ENCODE results near the gene NINL. TPM values are rescaled to one million over a fixed set of nuclear protein-coding genes. Genes with fewer than 3 reads are reported as not detected.

NINL gene
- total and polyA plus RNA-seq, 2 of the 8 experiments (the other 6 are each of a cell fraction or from before 2014, with no cell fraction given) = 15.3 to 30.0 TPM

DNA sequence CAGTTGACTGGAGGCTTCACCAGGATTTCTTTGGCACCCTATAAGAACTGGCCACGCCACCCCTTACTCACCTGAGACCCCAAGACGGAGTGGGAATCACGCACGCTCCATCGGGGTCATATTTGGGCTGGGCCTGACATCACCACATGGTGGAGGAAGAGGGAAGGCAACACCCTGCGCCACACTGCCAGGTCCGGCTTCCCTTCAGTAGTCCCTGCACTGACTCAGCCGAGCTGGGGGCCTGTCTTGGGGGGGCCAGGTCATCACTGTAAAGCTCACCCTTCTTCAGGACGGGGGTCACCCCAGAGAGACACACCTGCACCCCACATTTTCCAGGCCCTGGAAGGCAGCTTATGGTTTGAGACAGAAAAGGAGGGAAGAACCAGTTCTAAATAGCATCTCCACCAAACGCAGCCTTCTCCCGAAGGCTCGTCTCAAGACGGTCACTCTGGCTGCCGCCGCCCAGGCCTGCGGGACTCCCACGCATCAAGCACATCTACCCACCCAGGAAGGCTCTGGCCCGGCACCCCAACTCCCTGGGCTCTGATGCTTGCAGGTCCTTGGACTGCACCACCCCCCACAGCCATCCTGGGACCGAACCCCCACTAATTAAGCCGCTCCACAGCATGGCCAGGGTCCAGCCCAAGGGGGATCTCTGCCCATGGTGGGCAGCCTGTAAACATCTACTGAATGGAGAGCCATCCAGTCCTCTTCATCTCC is 126.1 kb downstream of the NINL start:
- Histone ChIP-seq H3K79me2 (ENCODE audit: control insufficient read depth in 1 of 2, insufficient read depth in 2 of 2, low read length in 2 of 2) (no peaks in the 10 kb centered on the region), H3K23me2 (ENCODE audit: low read depth, low read length) (no peaks in the 10 kb centered on the region), H4K5ac (ENCODE audit: insufficient read length, low read depth, low read length) (no peak overlapping the region), H2BK20ac (ENCODE audit: low read length) (no peak overlapping the region), H3K9ac (replicated peaks in 1 of 4; ENCODE audit: extremely low read depth in 1 of 4, low read depth in 3 of 4, low read length in 3 of 4) (no peak overlapping the region), H3K4me1 (replicated peaks in 1 of 4; ENCODE audit: control insufficient read depth in 3 of 4, insufficient read depth in 4 of 4, low read length in 3 of 4) (no peaks in the 10 kb centered on the region; a peak in 1 of 7 replicates), H3K27ac (ENCODE audit: low read depth, low read length) (no peak overlapping the region), H3K9me3 (ENCODE audit: insufficient read depth in 2 of 2, low read depth in 1 of 2, low read length in 1 of 2) (no peaks in the 10 kb centered on the region), H3K27me3 (replicated peaks in 1 of 4; ENCODE audit: control insufficient read depth in 3 of 4, extremely low read depth in 1 of 4, insufficient read depth in 3 of 4, low read length in 3 of 4) (no peaks in the 10 kb centered on the region), H4K8ac (ENCODE audit: extremely low read depth, insufficient read depth, low read length) (no peak overlapping the region), H2BK12ac (ENCODE audit: low read depth, low read length) (no peak overlapping the region), H3K4me2 (ENCODE audit: insufficient read depth in 1 of 2, low read depth in 2 of 2, low read length in 2 of 2) (no peak overlapping the region), H3K36me3 (ENCODE audit: control insufficient read depth in 2 of 4, insufficient read depth in 4 of 4, low read length in 3 of 4) (peaks cover 4 to 16% (median 10%) of the 10 kb centered on the region in 4 experiments; a peak in 5 of 8 replicates), H4K20me1 (replicated peaks in 1 of 2; ENCODE audit: control insufficient read depth in 1 of 2, insufficient read depth in 2 of 2, low read length in 2 of 2) (peaks cover 0 to 3% of the 10 kb centered on the region in 2 experiments), H2AFZ (ENCODE audit: low read length) (no peak overlapping the region), H3K56ac (replicated peaks; ENCODE audit: insufficient read length, low read depth, low read length) (no peak overlapping the region), H4K91ac (replicated peaks; ENCODE audit: insufficient read length, low read length) (no peak overlapping the region), H2AK5ac (ENCODE audit: low read depth, low read length) (no peak overlapping the region), H3K14ac (ENCODE audit: insufficient read length) (no peak overlapping the region), H3K4me3 (ENCODE audit: extremely low read depth in 1 of 4, insufficient read depth in 2 of 4, low read depth in 3 of 4, low read length in 4 of 4) (no peak overlapping the region), H3K23ac (ENCODE audit: insufficient read length) (no peak overlapping the region), H3K79me1 (ENCODE audit: low read depth, low read length) (no peaks in the 10 kb centered on the region), H3K18ac (ENCODE audit: extremely low read depth, low read length) (no peak overlapping the region), H3K4ac (replicated peaks; ENCODE audit: insufficient read length, low read depth, low read length) (no peak overlapping the region), H2BK15ac (ENCODE audit: low read length) (no peak overlapping the region), H2BK5ac (ENCODE audit: low read depth, low read length) (no peak overlapping the region), H2BK120ac (replicated peaks; ENCODE audit: low read depth, low read length) (no peak overlapping the region)
- DNase-seq (ENCODE audit: low read depth in 1 of 2, low spot score in 2 of 2) (no peak), FAIRE-seq (no peak)
- ChIA-PET POLR2A (ENCODE audit: partially characterized antibody) (interaction anchor here (1.2 to 1.7 kb wide), 3 partner anchors 51 to 215 kb away, joined by 3 to 5 read pairs (median 3); partner anchors contain the start of gene GINS1), CTCF (ENCODE audit: partially characterized antibody) (interaction anchor here (1.1 to 4.4 kb wide), 4 partner anchors 11 to 32 kb away, joined by 3 to 17 read pairs (median 3); no protein-coding TSS in a partner anchor)
- 87% methylated on average over 20 of the region's 20 CpGs; no CpG with 5 or more reads in 1 of the 2 experiments for WGBS, 2 experiments (ENCODE audit: extremely low coverage in 1 of 2, insufficient coverage in 1 of 2, insufficient read length in 1 of 2, insufficient replicate concordance in 2 of 2, low coverage in 1 of 2, low lambda C conversion rate in 2 of 2, missing lambda C conversion rate in 1 of 2)
- no peak for TF ChIP-seq CBX8 (IDR thresholded peaks at IDR 0.05; ENCODE audit: borderline replicate concordance, low read depth, low read length)
- no peak for TF ChIP-seq RBBP5 (IDR thresholded peaks at IDR 0.05; ENCODE audit: borderline replicate concordance, low read depth, low read length)
- no peak for TF ChIP-seq SAP30 (IDR thresholded peaks at IDR 0.05; ENCODE audit: insufficient read depth, insufficient replicate concordance, low read length)
- TF ChIP-seq, protein P1, sequence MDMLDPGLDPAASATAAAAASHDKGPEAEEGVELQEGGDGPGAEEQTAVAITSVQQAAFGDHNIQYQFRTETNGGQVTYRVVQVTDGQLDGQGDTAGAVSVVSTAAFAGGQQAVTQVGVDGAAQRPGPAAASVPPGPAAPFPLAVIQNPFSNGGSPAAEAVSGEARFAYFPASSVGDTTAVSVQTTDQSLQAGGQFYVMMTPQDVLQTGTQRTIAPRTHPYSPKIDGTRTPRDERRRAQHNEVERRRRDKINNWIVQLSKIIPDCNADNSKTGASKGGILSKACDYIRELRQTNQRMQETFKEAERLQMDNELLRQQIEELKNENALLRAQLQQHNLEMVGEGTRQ (IDR thresholded peaks at IDR 0.05; ENCODE audit: low read length) = no peak
- TF ChIP-seq KDM4A (IDR thresholded peaks at IDR 0.05; ENCODE audit: low read depth, low read length, severe bottlenecking) = no peak
- no peak for TF ChIP-seq EZH2 (IDR thresholded peaks at IDR 0.05; ENCODE audit: low read depth, low read length, severe bottlenecking)
- no peak for TF ChIP-seq SP2 (IDR thresholded peaks at IDR 0.05; ENCODE audit: low read length)
- TF ChIP-seq ASH2L (IDR thresholded peaks at IDR 0.05; ENCODE audit: low read length) = no peak
- TF ChIP-seq KDM1A (IDR thresholded peaks at IDR 0.05; ENCODE audit: borderline replicate concordance, low read length) = no peak
- no peak for TF ChIP-seq CTBP2 (IDR thresholded peaks at IDR 0.05; ENCODE audit: borderline replicate concordance, insufficient read depth, insufficient read length, low read length)
- TF ChIP-seq JUND (IDR thresholded peaks at IDR 0.05; ENCODE audit: low read length) = no peak
